ENCODE measurements around the gene KRT86.
A peak's percentile ranks its signal among the peaks of the same experiment; 100 is the strongest.

The KRT86 gene

GRCh38 chr12:52308806-52309425 lies 34.5 kb downstream of the KRT86 start:
- TF ChIP-seq CTCF (conservative IDR thresholded peaks at IDR 0.05; ENCODE audit: low read depth) = 0 out of 2 replicates have a peak, but pooled peaks have one; percentile 2
- ChIA-PET POLR2A (ENCODE audit: low non-redundant PET) (interaction anchor here (1.0 kb wide), 1 partner anchor 65 kb away, joined by 3 read pairs; no protein-coding TSS in a partner anchor), CTCF (interaction anchor here (0.6 to 1.7 kb wide), 5 partner anchors 10 to 164 kb away, joined by 3 to 7 read pairs (median 4); no protein-coding TSS in a partner anchor)
- DNase-seq (ENCODE audit: low spot score) = no peak
- peak overlapping the region; percentile 28 for H3K27ac ChIP-seq

- H3K27ac ChIP-seq = no peak overlapping the region
- ChIA-PET POLR2A (ENCODE audit: low non-redundant PET) (no interaction called here), CTCF (interaction anchor here (0.9 to 1.3 kb wide), 2 partner anchors 17 kb away, joined by 4 to 5 read pairs; no protein-coding TSS in a partner anchor)
- no peak for TF ChIP-seq CTCF (conservative IDR thresholded peaks at IDR 0.05; ENCODE audit: low read depth)
- DNase-seq (ENCODE audit: low spot score) = no peak
Observed at GRCh38 chr12:52310622-52311284, 36.3 kb downstream of the KRT86 start.

DNA sequence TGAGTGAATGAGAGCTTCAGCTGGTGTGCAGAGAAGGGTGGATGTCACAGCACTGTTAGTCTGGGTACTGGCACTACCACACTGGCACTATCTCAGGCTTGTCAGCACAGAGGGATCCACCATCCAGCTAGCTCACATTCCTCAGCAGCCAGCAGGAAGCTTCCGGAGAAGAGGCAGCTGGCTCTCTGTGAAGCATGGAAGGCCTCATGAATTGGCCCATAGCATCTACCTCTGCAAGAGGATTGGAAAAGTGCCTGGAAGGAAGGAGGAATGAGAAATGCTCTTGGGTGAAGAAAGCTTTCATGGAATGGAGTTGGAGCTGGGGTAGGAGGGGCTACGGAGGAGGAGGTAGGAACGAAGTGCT lies 36.8 kb downstream of the KRT86 start:
- no peak for TF ChIP-seq CTCF (conservative IDR thresholded peaks at IDR 0.05; ENCODE audit: low read depth)
- no peak overlapping the region for H3K27ac ChIP-seq
- ChIA-PET POLR2A (ENCODE audit: low non-redundant PET) (no interaction called here), CTCF (interaction anchor here (0.9 to 1.5 kb wide), 3 partner anchors 16 to 568 kb away, joined by 3 to 5 read pairs (median 5); no protein-coding TSS in a partner anchor)
- no peak for DNase-seq (ENCODE audit: low spot score)

DNA sequence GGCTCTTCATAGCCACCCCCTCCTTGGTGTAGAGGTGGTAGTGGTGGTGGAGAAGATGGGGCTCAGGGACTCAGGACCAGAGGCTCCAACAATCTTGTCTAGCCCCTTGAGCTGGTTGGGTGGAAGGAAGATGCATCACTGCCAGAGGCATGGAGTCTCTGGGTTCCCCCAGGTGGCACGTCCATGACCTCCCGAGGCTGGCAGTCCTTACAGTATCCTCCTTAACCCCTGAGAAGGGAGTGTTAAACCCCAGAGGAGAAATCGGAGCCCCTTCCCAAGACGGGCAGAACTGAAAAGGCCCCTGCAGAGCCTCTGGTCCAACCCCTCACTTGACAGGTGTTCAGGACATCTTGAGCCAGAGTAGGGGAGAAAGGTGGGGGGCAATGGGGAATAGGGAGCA lies 37.6 kb downstream of the KRT86 start:
- no peak overlapping the region for H3K27ac ChIP-seq
- ChIA-PET POLR2A (ENCODE audit: low non-redundant PET) (no interaction called here), CTCF (interaction anchor here (0.9 to 1.5 kb wide), 3 partner anchors 16 to 568 kb away, joined by 3 to 5 read pairs (median 5); no protein-coding TSS in a partner anchor)
- no peak for DNase-seq (ENCODE audit: low spot score)
- TF ChIP-seq CTCF (conservative IDR thresholded peaks at IDR 0.05; ENCODE audit: low read depth) = no peak

DNA sequence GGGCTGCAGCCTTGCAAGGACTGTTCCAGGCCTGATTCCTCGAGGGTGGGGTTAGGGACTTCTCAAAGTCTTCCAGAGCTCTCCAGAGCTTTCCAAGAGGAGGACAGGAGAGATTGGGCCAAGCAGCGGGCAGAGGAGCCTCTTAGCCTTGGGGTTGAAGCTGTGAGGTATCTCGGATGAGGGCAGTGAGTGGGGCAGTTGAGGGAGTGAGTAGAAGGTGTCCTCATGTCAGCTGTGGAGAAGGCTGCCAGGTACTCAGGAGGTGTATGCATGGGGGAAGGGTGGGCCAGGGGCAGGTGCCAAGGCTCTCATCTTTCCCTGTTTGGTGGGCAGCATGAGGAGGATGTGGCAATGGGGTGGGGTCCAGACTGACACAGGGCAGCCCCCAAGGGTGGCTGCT lies 39.0 kb downstream of the KRT86 start:
- TF ChIP-seq CTCF (conservative IDR thresholded peaks at IDR 0.05; ENCODE audit: low read depth) = no peak
- DNase-seq (ENCODE audit: low spot score) = no peak
- POLR2A ChIA-PET (ENCODE audit: low non-redundant PET) = no interaction called here
- H3K27ac ChIP-seq = no peak overlapping the region
- CTCF ChIA-PET = interaction anchor here (0.9 to 1.1 kb wide), 2 partner anchors 12 to 34 kb away, joined by 3 to 4 read pairs; no protein-coding TSS in a partner anchor

- ChIA-PET CTCF (no interaction called here), POLR2A (ENCODE audit: low non-redundant PET) (no interaction called here)
- no peak for TF ChIP-seq CTCF (conservative IDR thresholded peaks at IDR 0.05; ENCODE audit: low read depth)
- no peak for DNase-seq (ENCODE audit: low spot score)
- H3K27ac ChIP-seq = no peak overlapping the region
Observed at GRCh38 chr12:52313926-52314325, 39.5 kb downstream of the KRT86 start.
